GM18909 (cell line): ENCODE measurements around the gene ASNSD1.
"Not testable (repeated sequence)": the region's sequence is repeated elsewhere in the genome, so short reads cannot be mapped to it uniquely, and the experiment has no call there.

Source experiments
- ATAC-seq: cut with Tn5 transposase; IDR thresholded peaks from one replicate; pipeline ENCODE4 v1.9.1; 2021; ENCODE audit warnings: mild to moderate bottlenecking; ENCODE audit not compliant: unreplicated experiment, poor library complexity

Gene ASNSD1

GRCh38 chr2:189683348-189683747 lies 22.1 kb downstream of the ASNSD1 start:
- no peak for ATAC-seq

GRCh38 chr2:189684811-189685210 lies 23.6 kb downstream of the ASNSD1 start:
- no peak for ATAC-seq

GRCh38 chr2:189685540-189686229 lies 24.4 kb downstream of the ASNSD1 start:
- peak; percentile 71 for ATAC-seq

- not testable (repeated sequence) for ATAC-seq
Observed at GRCh38 chr2:189687796-189688195, 26.5 kb downstream of the ASNSD1 start.

GRCh38 chr2:189696223-189696622 lies 35.0 kb downstream of the ASNSD1 start:
- no peak for ATAC-seq

- peak; percentile 68 for ATAC-seq
Observed at GRCh38 chr2:189698020-189698887, 37.0 kb downstream of the ASNSD1 start.

- no peak for ATAC-seq
Observed at GRCh38 chr2:189700681-189701080, 39.4 kb downstream of the ASNSD1 start.

- no peak for ATAC-seq
Observed at GRCh38 chr2:189702071-189702470, 40.8 kb downstream of the ASNSD1 start.

- no peak for ATAC-seq
Observed at GRCh38 chr2:189709501-189710221, 48.4 kb downstream of the ASNSD1 start.

GRCh38 chr2:189717593-189717992 lies 56.3 kb downstream of the ASNSD1 start:
- not testable (repeated sequence) for ATAC-seq

- no peak for ATAC-seq
Observed at GRCh38 chr2:189719571-189719970, 58.3 kb downstream of the ASNSD1 start.
